ENCODE data around the gene DHRS3. TPM values are rescaled to one million over a fixed set of nuclear protein-coding genes. Genes with fewer than 3 reads are reported as not detected.

DHRS3 gene
- total and polyA plus RNA-seq, 2 of the 13 experiments (the other 11 are each of a cell fraction or from before 2014, with no cell fraction given) = 48.5 to 90.5 TPM

GRCh38 chr1:12585951-12586942 is 31.8 kb downstream of the DHRS3 start (continued):
- TF ChIP-seq CEBPZ (IDR thresholded peaks at IDR 0.05; ENCODE audit: low read length) (no peak), ZNF879 (CRISPR knock-in tag; IDR thresholded peaks at IDR 0.05) (no peak), HNRNPLL (IDR thresholded peaks at IDR 0.05; ENCODE audit: low read depth, low read length, poor library complexity, severe bottlenecking) (no peak), LBX2 (CRISPR knock-in tag; IDR thresholded peaks at IDR 0.05; ENCODE audit: borderline replicate concordance) (no peak), ZNF276 (CRISPR knock-in tag; IDR thresholded peaks at IDR 0.05; ENCODE audit: low read depth) (no peak), ZNF367 (CRISPR knock-in tag; IDR thresholded peaks at IDR 0.05; ENCODE audit: borderline replicate concordance) (no peak), ZNF768 (CRISPR knock-in tag; IDR thresholded peaks at IDR 0.05) (peak; percentile 94), EP300 (IDR thresholded peaks at IDR 0.05; ENCODE audit: low read depth in 2 of 2, low read length in 2 of 2) (no peak), EP300 (CRISPR knock-in tag; IDR thresholded peaks at IDR 0.05; ENCODE audit: borderline replicate concordance) (no peak), ZMYM4 (CRISPR knock-in tag; IDR thresholded peaks at IDR 0.05) (no peak), KDM5A (IDR thresholded peaks at IDR 0.05; ENCODE audit: borderline replicate concordance, low read length) (no peak)
- TF ChIP-seq, protein P1, sequence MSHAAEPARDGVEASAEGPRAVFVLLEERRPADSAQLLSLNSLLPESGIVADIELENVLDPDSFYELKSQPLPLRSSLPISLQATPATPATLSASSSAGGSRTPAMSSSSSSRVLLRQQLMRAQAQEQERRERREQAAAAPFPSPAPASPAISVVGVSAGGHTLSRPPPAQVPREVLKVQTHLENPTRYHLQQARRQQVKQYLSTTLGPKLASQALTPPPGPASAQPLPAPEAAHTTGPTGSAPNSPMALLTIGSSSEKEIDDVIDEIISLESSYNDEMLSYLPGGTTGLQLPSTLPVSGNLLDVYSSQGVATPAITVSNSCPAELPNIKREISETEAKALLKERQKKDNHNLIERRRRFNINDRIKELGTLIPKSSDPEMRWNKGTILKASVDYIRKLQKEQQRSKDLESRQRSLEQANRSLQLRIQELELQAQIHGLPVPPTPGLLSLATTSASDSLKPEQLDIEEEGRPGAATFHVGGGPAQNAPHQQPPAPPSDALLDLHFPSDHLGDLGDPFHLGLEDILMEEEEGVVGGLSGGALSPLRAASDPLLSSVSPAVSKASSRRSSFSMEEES (CRISPR knock-in tag; IDR thresholded peaks at IDR 0.05) = no peak
- TF ChIP-seq, protein P2, sequence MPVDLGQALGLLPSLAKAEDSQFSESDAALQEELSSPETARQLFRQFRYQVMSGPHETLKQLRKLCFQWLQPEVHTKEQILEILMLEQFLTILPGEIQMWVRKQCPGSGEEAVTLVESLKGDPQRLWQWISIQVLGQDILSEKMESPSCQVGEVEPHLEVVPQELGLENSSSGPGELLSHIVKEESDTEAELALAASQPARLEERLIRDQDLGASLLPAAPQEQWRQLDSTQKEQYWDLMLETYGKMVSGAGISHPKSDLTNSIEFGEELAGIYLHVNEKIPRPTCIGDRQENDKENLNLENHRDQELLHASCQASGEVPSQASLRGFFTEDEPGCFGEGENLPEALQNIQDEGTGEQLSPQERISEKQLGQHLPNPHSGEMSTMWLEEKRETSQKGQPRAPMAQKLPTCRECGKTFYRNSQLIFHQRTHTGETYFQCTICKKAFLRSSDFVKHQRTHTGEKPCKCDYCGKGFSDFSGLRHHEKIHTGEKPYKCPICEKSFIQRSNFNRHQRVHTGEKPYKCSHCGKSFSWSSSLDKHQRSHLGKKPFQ (CRISPR knock-in tag; IDR thresholded peaks at IDR 0.05; ENCODE audit: insufficient replicate concordance) = no peak
- TF ChIP-seq, protein P3, sequence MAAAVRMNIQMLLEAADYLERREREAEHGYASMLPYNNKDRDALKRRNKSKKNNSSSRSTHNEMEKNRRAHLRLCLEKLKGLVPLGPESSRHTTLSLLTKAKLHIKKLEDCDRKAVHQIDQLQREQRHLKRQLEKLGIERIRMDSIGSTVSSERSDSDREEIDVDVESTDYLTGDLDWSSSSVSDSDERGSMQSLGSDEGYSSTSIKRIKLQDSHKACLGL (CRISPR knock-in tag; IDR thresholded peaks at IDR 0.05) = no peak
